ENCODE data around the gene LPO.

DNA sequence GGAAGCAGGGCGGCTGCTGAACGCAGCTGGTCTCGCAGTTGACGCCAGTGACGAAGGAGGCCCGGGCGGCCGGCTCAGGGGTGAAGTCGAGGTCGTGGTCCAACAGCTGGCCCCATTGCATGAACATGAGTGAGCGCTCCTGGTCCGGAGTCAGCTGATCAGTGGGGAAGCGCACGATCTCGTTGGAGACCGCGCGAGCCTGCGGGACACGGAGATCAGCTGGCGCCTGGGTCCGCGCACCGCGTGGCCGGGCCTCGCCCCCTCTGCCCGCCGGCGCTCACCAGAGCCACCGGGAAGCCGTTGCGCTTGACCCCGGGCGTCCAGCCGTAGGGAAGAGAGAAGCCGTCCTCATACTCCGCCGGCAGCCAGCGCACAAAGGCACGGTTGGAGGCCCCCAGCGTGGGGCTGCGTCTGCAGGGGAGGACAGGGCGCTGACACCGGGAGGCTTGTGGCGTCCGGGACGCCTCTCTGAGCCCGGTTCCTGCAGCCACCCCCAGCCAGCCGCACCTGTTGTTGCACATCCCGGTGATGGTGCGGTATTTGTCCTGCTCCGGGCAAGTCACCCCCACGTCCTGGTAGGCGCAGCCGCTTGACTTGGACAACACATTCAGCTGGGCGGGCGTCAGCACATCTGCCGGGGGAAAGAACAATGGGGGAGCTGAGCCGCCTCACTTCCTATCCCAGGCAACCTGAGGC, 40.8 kb downstream of the LPO start:
- no peak for TF ChIP-seq CTCF (conservative IDR thresholded peaks at IDR 0.05; ENCODE audit: low read depth, low read length)
- no peak for TF ChIP-seq EZH2phosphoT487 (IDR thresholded peaks at IDR 0.05; ENCODE audit: borderline replicate concordance, low read length)

Measured in PC-3 (cell line).